GM12878 (cell line): ENCODE results near the gene GZF1. TPM values are rescaled to one million over a fixed set of nuclear protein-coding genes. Genes with fewer than 3 reads are reported as not detected.

Experiments used
- ATAC-seq: fragments of 200-7000 bp; cut with Tn5 transposase; 3 replicates; pipeline ENCODE4 v1.9.1; 2020; ENCODE audit warnings: mild to moderate bottlenecking, moderate library complexity
- BruUV-seq: library from RNA; stranded (reverse); fragments of 400-500 nt; replicated peaks from 2 replicates; lab custom pipeline; 2021; lab: Mats Ljungman, UMichigan
- CTCF ChIA-PET: fragments of 300-600 bp; sonication (Branson Sonifier 250); formaldehyde crosslinking; extraction: SDS; loops from one replicate; lab custom pipeline; 2021; ENCODE audit warnings: inconsistent platforms; lab: Yijun Ruan, JAX
- POLR2A ChIA-PET: fragments of 350-600 bp; formaldehyde crosslinking; extraction: SDS; loops from one replicate; lab custom pipeline; 2021; ENCODE audit warnings: inconsistent platforms; lab: Charles Lee
- RAD21 ChIA-PET: fragments of 300-600 bp; sonication (Branson Sonifier 250); formaldehyde crosslinking; loops from one replicate; lab custom pipeline; 2023; ENCODE audit warnings: antibody characterized with exemption; ENCODE audit not compliant: unreplicated experiment; lab: Charles Lee
- SMC1A ChIA-PET: fragments of 300-600 bp; sonication (Branson Sonifier 250); formaldehyde crosslinking; loops from one replicate; lab custom pipeline; 2023; ENCODE audit not compliant: unreplicated experiment, uncharacterized antibody; lab: Charles Lee
- DNase-seq: peaks from one replicate; pipeline ENCODE4 v3.0.0-alpha.2; 2011; ENCODE audit warnings: low read depth, low spot score
- FAIRE-seq: peaks from 3 replicates; lab custom pipeline; 2011; peaks lifted over from hg19 to GRCh38; lab: Jason Lieb, UNC
- H2AFZ ChIP-seq: 2 replicates; pipeline ENCODE4 v1.6.0; 2011; ENCODE audit warnings: low read depth, low read length, control low read depth; ENCODE audit not compliant: control insufficient read depth
- H3K27ac ChIP-seq: 2 replicates; pipeline ENCODE4 v1.5.1; 2011; ENCODE audit warnings: control low read depth; ENCODE audit not compliant: control insufficient read depth, insufficient read depth
- H3K27me3 ChIP-seq, 2 experiments: replicated peaks in 1 of 2; 2 replicates each; pipeline versions ENCODE4 v1.6.0 to v1.6.1; 2011; ENCODE audit warnings: low read length in 1 of 2; ENCODE audit not compliant: control insufficient read depth in 2 of 2, insufficient read depth in 2 of 2
- H3K36me3 ChIP-seq, 2 experiments: 2 replicates each; pipeline ENCODE4 v1.5.1; 2011; ENCODE audit warnings: low read length in 1 of 2; ENCODE audit not compliant: control insufficient read depth in 2 of 2, insufficient read depth in 2 of 2
- H3K4me1 ChIP-seq: 2 replicates; pipeline ENCODE4 v1.6.1; 2011; ENCODE audit warnings: mild to moderate bottlenecking, low read length, moderate library complexity, mixed read lengths; ENCODE audit not compliant: control insufficient read depth, insufficient read depth
- H3K4me2 ChIP-seq: 2 replicates; pipeline ENCODE4 v1.6.0; 2011; ENCODE audit warnings: control low read depth; ENCODE audit not compliant: control insufficient read depth, insufficient read depth
- H3K4me3 ChIP-seq: fragments of 200-600 bp; sonication (generic); 2 replicates; pipeline ENCODE4 v1.5.1; 2016
- H3K79me2 ChIP-seq: 2 replicates; pipeline ENCODE4 v1.6.0; 2011; ENCODE audit warnings: low read length; ENCODE audit not compliant: control insufficient read depth, insufficient read depth
- H3K9ac ChIP-seq: 2 replicates; pipeline ENCODE4 v1.8.0; 2011; ENCODE audit warnings: low read length, control low read depth, mixed read lengths; ENCODE audit not compliant: control insufficient read depth, insufficient read depth
- H3K9me3 ChIP-seq: replicated peaks from 3 replicates; pipeline ENCODE4 v1.5.1; 2011; ENCODE audit warnings: mild to moderate bottlenecking, low read length; ENCODE audit not compliant: control insufficient read depth, insufficient read depth
- H4K20me1 ChIP-seq: 2 replicates; pipeline ENCODE4 v1.6.0; 2011; ENCODE audit not compliant: control insufficient read depth, insufficient read depth
- CBX3 ChIP-seq: fragments of 200-600 bp; sonication (generic); IDR thresholded peaks from 2 replicates; pipeline ENCODE4 v1.6.1; 2016; ENCODE audit warnings: low read depth, borderline replicate concordance
- CREM ChIP-seq: IDR thresholded peaks from 2 replicates; pipeline ENCODE4 v1.6.1; 2014; ENCODE audit warnings: antibody characterized with exemption, low read depth
- EGR1 ChIP-seq, 2 experiments: IDR thresholded peaks; 1 replicate in 1 of 2; 2 replicates in 1 of 2; pipeline ENCODE4 v1.6.1; 2011 to 2012; ENCODE audit warnings: low read depth in 2 of 2, low read length in 2 of 2, borderline replicate concordance in 1 of 2, mild to moderate bottlenecking in 1 of 2, moderate library complexity in 1 of 2
- HDAC6 ChIP-seq: fragments of 200-600 bp; sonication (generic); IDR thresholded peaks from one replicate; pipeline ENCODE4 v1.8.0; 2017; ENCODE audit warnings: antibody characterized with exemption; ENCODE audit not compliant: unreplicated experiment
- MTA3 ChIP-seq: IDR thresholded peaks from 2 replicates; pipeline ENCODE4 v1.6.1; 2012; ENCODE audit warnings: low read length, inconsistent platforms, borderline replicate concordance
- MXI1 ChIP-seq: fragments of 150-350 bp; IDR thresholded peaks from 2 replicates; pipeline ENCODE4 v1.6.1; 2011; ENCODE audit warnings: low read depth, mild to moderate bottlenecking, inconsistent platforms, low read length, improper control_type of control experiment
- NFYB ChIP-seq: IDR thresholded peaks from 2 replicates; pipeline ENCODE4 v1.6.1; 2011; ENCODE audit warnings: low read depth, mild to moderate bottlenecking, low read length, improper control_type of control experiment, moderate library complexity; ENCODE audit not compliant: insufficient read depth
- STAT3 ChIP-seq: IDR thresholded peaks from 2 replicates; pipeline ENCODE4 v1.6.1; 2011; ENCODE audit warnings: low read depth, low read length, improper control_type of control experiment
- SUPT20H ChIP-seq: IDR thresholded peaks from 2 replicates; pipeline ENCODE4 v1.6.1; 2011; ENCODE audit warnings: low read depth, mild to moderate bottlenecking, low read length, moderate library complexity, borderline replicate concordance; ENCODE audit not compliant: control insufficient read depth
- TBL1XR1 ChIP-seq: IDR thresholded peaks from 2 replicates; pipeline ENCODE4 v1.6.1; 2012; ENCODE audit warnings: low read depth, low read length, improper control_type of control experiment
- TCF3 ChIP-seq: IDR thresholded peaks from 2 replicates; pipeline ENCODE4 v1.6.1; 2012; ENCODE audit warnings: low read depth, mild to moderate bottlenecking, low read length, borderline replicate concordance; ENCODE audit not compliant: insufficient read depth
- whole genome bisulfite sequencing: methylation state at CpG from one replicate; pipeline ENCODE4 v1.1.6; 2016; ENCODE audit warnings: low lambda C conversion rate; ENCODE audit not compliant: insufficient replicate concordance, insufficient coverage; ENCODE audit errors: missing lambda C conversion rate; 5-methylcytosine and 5-hydroxymethylcytosine counted together
- in situ Hi-C: fragments of 300-500 bp; cut with MboI; formaldehyde crosslinking; loops from 9 replicates; pipeline ENCODE4 v1.14.3; 2018; ENCODE audit warnings: mixed read lengths
- intact Hi-C: fragments of 100-400 bp; cut with micrococcal nuclease; formaldehyde crosslinking; loops from one replicate; pipeline ENCODE4 v1.14.2; 2022; ENCODE audit not compliant: unreplicated experiment
- polyA plus RNA-seq, 11 experiments: library from polyadenylated mRNA; depleted of rRNA in 4 of 11; unstranded in 6 of 11; stranded (reverse) in 5 of 11; fragments of >200 nt; fragmentation: Nextera tagmentation in 4 of 11; fragmentation: Illumina TruSeq in 1 of 11; extraction: Ambion mirVana in 4 of 11; extraction: Trizol in 1 of 11; gene quantifications; 1 replicate in 1 of 11; 2 replicates in 10 of 11; pipeline versions ENCODE4 v1.2.1 to v1.2.3, GENCODE V29; 2011 to 2016; ENCODE audit warnings: inconsistent platforms in 2 of 11, missing spikeins in 2 of 11, low read depth in 1 of 11
- total RNA-seq, 4 experiments: library from RNA; depleted of rRNA in 3 of 4; stranded (reverse); fragments of >200 nt in 3 of 4; fragmentation: Illumina TruSeq in 1 of 4; extraction: Trizol in 1 of 4; gene quantifications; 2 replicates each; pipeline versions ENCODE4 v1.2.1 to v1.2.3, GENCODE V29; 2013 to 2021
- TF ChIP-seq, protein P1 (sequence below): IDR thresholded peaks from 2 replicates; pipeline ENCODE4 v1.6.1; 2012; ENCODE audit warnings: mild to moderate bottlenecking, low read depth, low read length
- TF ChIP-seq, protein P2 (sequence below): IDR thresholded peaks from 2 replicates; pipeline ENCODE4 v1.6.1; 2012; ENCODE audit warnings: low read length, inconsistent platforms
- TF ChIP-seq, protein P3 (sequence below): fragments of 450-650 bp; IDR thresholded peaks from 2 replicates; pipeline ENCODE4 v1.6.1; 2017; ENCODE audit warnings: mild to moderate bottlenecking, low read depth, inconsistent platforms; ENCODE audit not compliant: poor library complexity, severe bottlenecking
- TF ChIP-seq, protein P4 (sequence below): fragments of 450-650 bp; IDR thresholded peaks from 2 replicates; pipeline ENCODE4 v1.6.1; 2014; ENCODE audit warnings: mild to moderate bottlenecking

The GZF1 gene
- total and polyA plus RNA-seq, 10 of the 15 experiments (the other 5 are each of a cell fraction or from before 2014, with no cell fraction given), result 2.2 to 19.5 (median 9.7) TPM

DNA sequence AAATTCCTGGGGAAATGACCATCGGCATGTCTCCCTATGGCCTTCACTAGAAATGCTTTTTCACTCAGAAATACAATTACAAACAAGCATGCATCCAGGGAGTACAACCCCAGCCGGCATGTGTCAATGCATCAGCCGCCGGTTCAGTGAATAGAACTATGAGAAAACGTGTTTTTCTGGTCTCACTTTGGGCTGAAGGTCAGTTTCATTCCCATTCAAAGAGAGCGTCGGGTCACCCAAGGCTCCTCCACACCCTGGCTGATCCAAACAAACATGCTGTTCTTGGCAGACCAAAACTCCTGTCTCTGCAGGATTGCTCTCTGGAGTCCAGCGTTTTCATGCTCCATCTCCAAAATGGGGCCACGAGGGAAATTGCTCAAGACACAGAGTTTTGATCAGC, 46.9 kb upstream of the GZF1 start (continued):
- TF ChIP-seq, protein P1, sequence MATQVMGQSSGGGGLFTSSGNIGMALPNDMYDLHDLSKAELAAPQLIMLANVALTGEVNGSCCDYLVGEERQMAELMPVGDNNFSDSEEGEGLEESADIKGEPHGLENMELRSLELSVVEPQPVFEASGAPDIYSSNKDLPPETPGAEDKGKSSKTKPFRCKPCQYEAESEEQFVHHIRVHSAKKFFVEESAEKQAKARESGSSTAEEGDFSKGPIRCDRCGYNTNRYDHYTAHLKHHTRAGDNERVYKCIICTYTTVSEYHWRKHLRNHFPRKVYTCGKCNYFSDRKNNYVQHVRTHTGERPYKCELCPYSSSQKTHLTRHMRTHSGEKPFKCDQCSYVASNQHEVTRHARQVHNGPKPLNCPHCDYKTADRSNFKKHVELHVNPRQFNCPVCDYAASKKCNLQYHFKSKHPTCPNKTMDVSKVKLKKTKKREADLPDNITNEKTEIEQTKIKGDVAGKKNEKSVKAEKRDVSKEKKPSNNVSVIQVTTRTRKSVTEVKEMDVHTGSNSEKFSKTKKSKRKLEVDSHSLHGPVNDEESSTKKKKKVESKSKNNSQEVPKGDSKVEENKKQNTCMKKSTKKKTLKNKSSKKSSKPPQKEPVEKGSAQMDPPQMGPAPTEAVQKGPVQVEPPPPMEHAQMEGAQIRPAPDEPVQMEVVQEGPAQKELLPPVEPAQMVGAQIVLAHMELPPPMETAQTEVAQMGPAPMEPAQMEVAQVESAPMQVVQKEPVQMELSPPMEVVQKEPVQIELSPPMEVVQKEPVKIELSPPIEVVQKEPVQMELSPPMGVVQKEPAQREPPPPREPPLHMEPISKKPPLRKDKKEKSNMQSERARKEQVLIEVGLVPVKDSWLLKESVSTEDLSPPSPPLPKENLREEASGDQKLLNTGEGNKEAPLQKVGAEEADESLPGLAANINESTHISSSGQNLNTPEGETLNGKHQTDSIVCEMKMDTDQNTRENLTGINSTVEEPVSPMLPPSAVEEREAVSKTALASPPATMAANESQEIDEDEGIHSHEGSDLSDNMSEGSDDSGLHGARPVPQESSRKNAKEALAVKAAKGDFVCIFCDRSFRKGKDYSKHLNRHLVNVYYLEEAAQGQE, result no peak

DNA sequence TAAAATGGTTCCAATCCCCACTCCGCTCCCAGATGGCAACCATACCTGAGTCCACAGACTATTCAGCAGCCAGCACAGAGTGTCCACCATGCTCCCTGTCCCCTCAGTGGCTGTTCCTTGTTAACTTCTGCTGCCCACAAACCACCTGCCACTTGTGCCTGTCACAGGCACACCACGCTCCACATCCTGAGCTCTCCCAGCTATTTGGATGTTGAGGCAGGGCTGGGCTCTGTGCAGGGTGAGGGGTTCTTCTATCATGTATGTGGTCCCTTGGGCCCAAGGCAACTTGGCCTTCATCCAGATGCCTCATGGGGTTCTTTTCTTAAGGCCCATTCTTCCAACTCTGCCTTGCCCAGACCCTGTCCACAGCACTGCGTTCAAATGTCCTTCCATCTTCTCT, 45.4 kb upstream of the GZF1 start:
- SMC1A ChIA-PET, result no interaction called here
- no peak overlapping the region for H3K4me3 ChIP-seq
- FAIRE-seq (no peak), DNase-seq (no peak), ATAC-seq (no peak)
- H3K9me3 ChIP-seq, result no peaks in the 10 kb centered on the region
- WGBS, result 50% methylated on average over 3 of the region's 3 CpGs
- intact Hi-C loops, result no loop called here
- H3K36me3 ChIP-seq, result no peaks in the 10 kb centered on the region
- H4K20me1 ChIP-seq, result no peaks in the 10 kb centered on the region
- no TSS peak for BruUV-seq
- POLR2A ChIA-PET, result no interaction called here
- CTCF ChIA-PET, result no interaction called here
- peaks cover 0 to 2% of the 10 kb centered on the region in 2 experiments; a peak in 1 of 4 replicates for H3K27me3 ChIP-seq
- H3K9ac ChIP-seq, result no peak overlapping the region
- no peak overlapping the region for H3K4me2 ChIP-seq
- RAD21 ChIA-PET, result no interaction called here
- in situ Hi-C loops, result no loop called here
- no peaks in the 10 kb centered on the region for H3K4me1 ChIP-seq
- no peak overlapping the region for H2AFZ ChIP-seq
- no peak overlapping the region for H3K27ac ChIP-seq
- no peaks in the 10 kb centered on the region for H3K79me2 ChIP-seq
- no peak for TF ChIP-seq NFYB
- TF ChIP-seq STAT3, result no peak
- TF ChIP-seq, protein P2, sequence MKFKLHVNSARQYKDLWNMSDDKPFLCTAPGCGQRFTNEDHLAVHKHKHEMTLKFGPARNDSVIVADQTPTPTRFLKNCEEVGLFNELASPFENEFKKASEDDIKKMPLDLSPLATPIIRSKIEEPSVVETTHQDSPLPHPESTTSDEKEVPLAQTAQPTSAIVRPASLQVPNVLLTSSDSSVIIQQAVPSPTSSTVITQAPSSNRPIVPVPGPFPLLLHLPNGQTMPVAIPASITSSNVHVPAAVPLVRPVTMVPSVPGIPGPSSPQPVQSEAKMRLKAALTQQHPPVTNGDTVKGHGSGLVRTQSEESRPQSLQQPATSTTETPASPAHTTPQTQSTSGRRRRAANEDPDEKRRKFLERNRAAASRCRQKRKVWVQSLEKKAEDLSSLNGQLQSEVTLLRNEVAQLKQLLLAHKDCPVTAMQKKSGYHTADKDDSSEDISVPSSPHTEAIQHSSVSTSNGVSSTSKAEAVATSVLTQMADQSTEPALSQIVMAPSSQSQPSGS, result no peak
- no peak for TF ChIP-seq MXI1
- TF ChIP-seq, protein P3, sequence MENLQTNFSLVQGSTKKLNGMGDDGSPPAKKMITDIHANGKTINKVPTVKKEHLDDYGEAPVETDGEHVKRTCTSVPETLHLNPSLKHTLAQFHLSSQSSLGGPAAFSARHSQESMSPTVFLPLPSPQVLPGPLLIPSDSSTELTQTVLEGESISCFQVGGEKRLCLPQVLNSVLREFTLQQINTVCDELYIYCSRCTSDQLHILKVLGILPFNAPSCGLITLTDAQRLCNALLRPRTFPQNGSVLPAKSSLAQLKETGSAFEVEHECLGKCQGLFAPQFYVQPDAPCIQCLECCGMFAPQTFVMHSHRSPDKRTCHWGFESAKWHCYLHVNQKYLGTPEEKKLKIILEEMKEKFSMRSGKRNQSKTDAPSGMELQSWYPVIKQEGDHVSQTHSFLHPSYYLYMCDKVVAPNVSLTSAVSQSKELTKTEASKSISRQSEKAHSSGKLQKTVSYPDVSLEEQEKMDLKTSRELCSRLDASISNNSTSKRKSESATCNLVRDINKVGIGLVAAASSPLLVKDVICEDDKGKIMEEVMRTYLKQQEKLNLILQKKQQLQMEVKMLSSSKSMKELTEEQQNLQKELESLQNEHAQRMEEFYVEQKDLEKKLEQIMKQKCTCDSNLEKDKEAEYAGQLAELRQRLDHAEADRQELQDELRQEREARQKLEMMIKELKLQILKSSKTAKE, result no peak
- no peak for TF ChIP-seq HDAC6
- no peak for TF ChIP-seq TBL1XR1
- TF ChIP-seq CBX3, result no peak
- no peak for TF ChIP-seq CREM
- no peak for TF ChIP-seq EGR1 (IDR thresholded peaks at IDR 0.05; ENCODE audit: borderline replicate concordance in 1 of 2, low read depth in 2 of 2, low read length in 2 of 2)
- no peak for TF ChIP-seq SUPT20H
- no peak for TF ChIP-seq MTA3
- no peak for TF ChIP-seq TCF3
- TF ChIP-seq, protein P4, sequence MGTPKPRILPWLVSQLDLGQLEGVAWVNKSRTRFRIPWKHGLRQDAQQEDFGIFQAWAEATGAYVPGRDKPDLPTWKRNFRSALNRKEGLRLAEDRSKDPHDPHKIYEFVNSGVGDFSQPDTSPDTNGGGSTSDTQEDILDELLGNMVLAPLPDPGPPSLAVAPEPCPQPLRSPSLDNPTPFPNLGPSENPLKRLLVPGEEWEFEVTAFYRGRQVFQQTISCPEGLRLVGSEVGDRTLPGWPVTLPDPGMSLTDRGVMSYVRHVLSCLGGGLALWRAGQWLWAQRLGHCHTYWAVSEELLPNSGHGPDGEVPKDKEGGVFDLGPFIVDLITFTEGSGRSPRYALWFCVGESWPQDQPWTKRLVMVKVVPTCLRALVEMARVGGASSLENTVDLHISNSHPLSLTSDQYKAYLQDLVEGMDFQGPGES, result no peak
